Measurements from ENCODE around the gene BMP7.

Gene BMP7

GRCh38 chr20:57187068-57187634 is 79.3 kb downstream of the BMP7 start:
- DNase-seq, result no peak

GRCh38 chr20:57186192-57186591 is 80.2 kb downstream of the BMP7 start:
- no peak for DNase-seq

GRCh38 chr20:57185188-57185743 is 81.2 kb downstream of the BMP7 start:
- DNase-seq, result no peak

- no peak for DNase-seq
These were observed 82.9 kb downstream of the BMP7 start for GRCh38 chr20:57183457-57184009.

GRCh38 chr20:57181639-57182038 is 84.8 kb downstream of the BMP7 start:
- DNase-seq, result no peak

- DNase-seq, result no peak
These were observed 85.5 kb downstream of the BMP7 start for GRCh38 chr20:57180954-57181353.

- DNase-seq, result no peak
These were observed 86.1 kb downstream of the BMP7 start for GRCh38 chr20:57180387-57180786.

- DNase-seq, result no peak
These were observed 87.2 kb downstream of the BMP7 start for GRCh38 chr20:57179265-57179664.

- no peak for DNase-seq
These were observed 87.8 kb downstream of the BMP7 start for GRCh38 chr20:57178582-57179111.

- no peak for DNase-seq
These were observed 88.7 kb downstream of the BMP7 start for GRCh38 chr20:57177636-57178280.

- DNase-seq, result no peak
These were observed 89.6 kb downstream of the BMP7 start for GRCh38 chr20:57176842-57177241.

GRCh38 chr20:57175397-57176010 is 90.9 kb downstream of the BMP7 start:
- DNase-seq, result no peak

- DNase-seq, result no peak
These were observed 91.7 kb downstream of the BMP7 start for GRCh38 chr20:57174737-57175136.

GRCh38 chr20:57173986-57174385 is 92.5 kb downstream of the BMP7 start:
- DNase-seq, result no peak

- DNase-seq, result no peak
These were observed 93.4 kb downstream of the BMP7 start for GRCh38 chr20:57173041-57173440.

- DNase-seq, result no peak
These were observed 96.1 kb downstream of the BMP7 start for GRCh38 chr20:57170343-57170742.

- DNase-seq, result no peak
These were observed 97.3 kb downstream of the BMP7 start for GRCh38 chr20:57169162-57169561.

- DNase-seq, result no peak
These were observed 98.3 kb downstream of the BMP7 start for GRCh38 chr20:57167971-57168701.

GRCh38 chr20:57167292-57167655 is 99.2 kb downstream of the BMP7 start:
- DNase-seq, result no peak

- no peak for DNase-seq
These were observed 99.7 kb downstream of the BMP7 start for GRCh38 chr20:57166568-57167291.

GRCh38 chr20:57165427-57166004 is 100.9 kb downstream of the BMP7 start:
- no peak for DNase-seq

- no peak for DNase-seq
These were observed 101.6 kb downstream of the BMP7 start for GRCh38 chr20:57164872-57165271.

All from SW 1271 (cell line).